HG02884 (cell line): Measurements from ENCODE around the gene RASA1.

Source experiments
- ATAC-seq: cut with Tn5 transposase; IDR thresholded peaks from one replicate; pipeline ENCODE4 v1.9.1; 2021; ENCODE audit warnings: mild to moderate bottlenecking, moderate library complexity; ENCODE audit not compliant: unreplicated experiment

The RASA1 gene

GRCh38 chr5:87438231-87438630 is 170.5 kb downstream of the RASA1 start:
- ATAC-seq = no peak
